DND-41 (cell line): ENCODE results near the gene MEI1.

Source experiments
- ATAC-seq: fragments of 200-7000 bp; cut with Tn5 transposase; 3 replicates; pipeline ENCODE4 v1.9.1; 2021; ENCODE audit warnings: low read depth; ENCODE audit not compliant: insufficient read depth
- DNase-seq: peaks from one replicate; pipeline ENCODE4 v3.0.0-alpha.2; 2020
- H2AFZ ChIP-seq: 2 replicates; pipeline ENCODE4 v1.6.0; 2012; ENCODE audit warnings: low read depth, low read length
- H3K27ac ChIP-seq: 2 replicates; pipeline ENCODE4 v1.5.1; 2012; ENCODE audit warnings: low read length, inconsistent platforms
- H3K27me3 ChIP-seq: fragments of 200-600 bp; sonication (generic); 2 replicates; pipeline ENCODE4 v1.6.0; 2012; ENCODE audit warnings: low read length, mild to moderate bottlenecking, inconsistent platforms; ENCODE audit not compliant: insufficient read depth, poor library complexity
- H3K36me3 ChIP-seq: 2 replicates; pipeline ENCODE4 v1.5.1; 2012; ENCODE audit warnings: low read length, inconsistent platforms; ENCODE audit not compliant: insufficient read depth
- H3K4me1 ChIP-seq: 2 replicates; pipeline ENCODE4 v1.5.1; 2012; ENCODE audit warnings: mild to moderate bottlenecking, low read length; ENCODE audit not compliant: insufficient read depth
- H3K4me2 ChIP-seq: 2 replicates; pipeline ENCODE4 v1.6.0; 2012; ENCODE audit warnings: mild to moderate bottlenecking, moderate library complexity, low read length, inconsistent platforms; ENCODE audit not compliant: insufficient read depth
- H3K4me3 ChIP-seq, 2 experiments: fragments of 200-600 bp in 1 of 2; shearing (Covaris generic) in 1 of 2; 2 replicates each; pipeline ENCODE4 v1.5.1; 2012 to 2016; ENCODE audit warnings: inconsistent platforms in 2 of 2, low read length in 2 of 2, mild to moderate bottlenecking in 2 of 2, low read depth in 1 of 2, moderate library complexity in 1 of 2
- H3K79me2 ChIP-seq: 2 replicates; pipeline ENCODE4 v1.6.0; 2012; ENCODE audit warnings: low read length, inconsistent platforms; ENCODE audit not compliant: insufficient read depth
- H3K9ac ChIP-seq: 2 replicates; pipeline ENCODE4 v1.6.0; 2012; ENCODE audit warnings: low read depth, mild to moderate bottlenecking, inconsistent platforms, low read length, moderate library complexity
- H3K9me3 ChIP-seq: 2 replicates; pipeline ENCODE4 v1.5.1; 2012; ENCODE audit warnings: low read length, moderate library complexity, mild to moderate bottlenecking, inconsistent platforms; ENCODE audit not compliant: insufficient read depth, severe bottlenecking
- H4K20me1 ChIP-seq: 2 replicates; pipeline ENCODE4 v1.6.0; 2012; ENCODE audit warnings: low read length; ENCODE audit not compliant: insufficient read depth
- CTCF ChIP-seq: IDR thresholded peaks from 2 replicates; pipeline ENCODE4 v1.5.1; 2012; ENCODE audit warnings: borderline replicate concordance, low read length, moderate library complexity, mild to moderate bottlenecking; ENCODE audit not compliant: poor library complexity, severe bottlenecking; ENCODE audit errors: extremely low read depth
- EZH2 ChIP-seq: IDR thresholded peaks from 3 replicates; pipeline ENCODE4 v1.6.1; 2012; ENCODE audit warnings: borderline replicate concordance, low read depth, mild to moderate bottlenecking, moderate library complexity, low read length, inconsistent platforms; ENCODE audit not compliant: severe bottlenecking

Gene MEI1

DNA sequence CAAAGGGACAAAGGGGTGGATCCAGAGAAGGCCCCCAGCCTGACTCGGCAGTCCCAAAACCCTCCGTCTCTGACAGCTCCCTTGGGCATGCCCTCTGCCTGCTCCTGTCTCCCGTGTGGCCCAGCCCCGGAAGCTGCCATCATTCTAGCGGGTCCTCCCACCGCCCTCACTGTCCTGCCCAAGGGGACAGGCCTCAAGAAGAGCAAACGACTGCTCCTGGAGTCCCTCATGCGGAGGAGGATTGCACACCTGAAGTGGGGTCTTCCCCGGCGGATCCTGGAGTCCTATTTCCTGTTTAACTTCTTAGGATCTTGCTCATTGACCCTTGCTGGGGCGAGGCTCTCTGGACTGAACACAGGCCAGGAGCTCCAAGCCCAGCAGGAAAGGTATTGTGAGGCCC lies 2.6 kb upstream of the MEI1 start:
- H3K4me1 ChIP-seq: peaks cover 13% of the 10 kb centered on the region
- no peak overlapping the region for H3K4me3 ChIP-seq
- no peaks in the 10 kb centered on the region for H3K27me3 ChIP-seq
- DNase-seq (no peak), ATAC-seq (peak; percentile 10; the same call in 1 of the 3 replicates)
- no peaks in the 10 kb centered on the region for H3K9me3 ChIP-seq
- H4K20me1 ChIP-seq: no peaks in the 10 kb centered on the region
- H3K9ac ChIP-seq: peak overlapping the region; percentile 41
- TF ChIP-seq EZH2: no peak
- no peak for TF ChIP-seq CTCF
- peaks cover 13% of the 10 kb centered on the region for H3K36me3 ChIP-seq
- H2AFZ ChIP-seq: peak overlapping the region; percentile 38
- H3K79me2 ChIP-seq: no peaks in the 10 kb centered on the region
- peak overlapping the region; percentile 65 for H3K4me2 ChIP-seq
- peak overlapping the region; percentile 49 for H3K27ac ChIP-seq

DNA sequence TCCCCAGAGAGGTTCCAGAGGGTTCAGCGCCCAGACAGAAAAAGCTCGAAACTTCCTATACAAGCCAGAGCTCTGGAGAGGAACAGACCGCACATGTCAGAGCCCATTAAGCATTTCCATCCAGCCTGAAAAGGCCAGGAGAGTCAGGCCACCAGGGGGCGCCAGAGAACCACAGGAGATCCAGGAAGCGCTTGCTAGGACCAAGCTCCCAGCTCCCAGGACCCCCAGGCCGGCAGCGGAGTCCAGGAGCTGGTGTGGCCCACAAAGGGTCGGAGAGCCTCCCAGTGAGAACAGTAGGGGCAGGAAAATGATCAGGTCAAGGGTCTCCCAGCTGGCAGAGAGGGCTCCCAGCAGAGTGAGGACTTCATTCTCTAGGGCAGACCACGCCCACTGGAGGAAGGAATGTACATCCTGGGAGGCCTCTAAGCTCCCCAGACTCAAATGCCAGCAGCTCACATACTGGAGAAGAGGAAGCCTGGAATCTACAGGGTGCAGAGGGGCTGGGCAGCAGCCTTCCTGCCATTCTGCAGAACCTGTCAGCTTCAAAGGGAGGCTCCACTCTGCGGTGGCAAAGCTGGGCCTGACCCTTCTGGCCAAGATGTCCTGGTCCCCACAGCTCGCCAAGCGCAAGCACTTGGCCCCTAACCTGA lies 2.1 kb upstream of the MEI1 start:
- ATAC-seq: peak; percentile 95
- H3K27ac ChIP-seq: peak overlapping the region; percentile 61

GRCh38 chr22:41700108-41700364 lies 733 bp downstream of the MEI1 start:
- Histone ChIP-seq H3K4me2 (no peak overlapping the region), H2AFZ (no peak overlapping the region), H3K27ac (no peak overlapping the region), H3K27me3 (no peaks in the 10 kb centered on the region), H3K79me2 (no peaks in the 10 kb centered on the region), H3K36me3 (no peaks in the 10 kb centered on the region), H3K4me3 (no peak overlapping the region), H4K20me1 (no peaks in the 10 kb centered on the region), H3K4me1 (peaks cover 13% of the 10 kb centered on the region), H3K9ac (no peak overlapping the region), H3K9me3 (no peaks in the 10 kb centered on the region)
- ATAC-seq: no peak
- no peak for TF ChIP-seq EZH2
- TF ChIP-seq CTCF: no peak
- DNase-seq: no peak

More for the DNA sequence above, 2.1 kb upstream of the MEI1 start:
- peak overlapping the region; percentile 41 for H3K9ac ChIP-seq
- peak overlapping the region; percentile 65 for H3K4me2 ChIP-seq
- H3K9me3 ChIP-seq: no peaks in the 10 kb centered on the region
- DNase-seq: peak; percentile 92
- peaks cover 13% of the 10 kb centered on the region for H3K4me1 ChIP-seq
- H3K4me3 ChIP-seq: peak overlapping the region in 1 of 2 experiments; percentile 49; a peak in 2 of 4 replicates
- H4K20me1 ChIP-seq: no peaks in the 10 kb centered on the region
- TF ChIP-seq EZH2 (no peak), CTCF (peak; percentile 99)
- H3K36me3 ChIP-seq: peaks cover 13% of the 10 kb centered on the region
- no peaks in the 10 kb centered on the region for H3K27me3 ChIP-seq
- no peaks in the 10 kb centered on the region for H3K79me2 ChIP-seq
- H2AFZ ChIP-seq: peak overlapping the region; percentile 82

DNA sequence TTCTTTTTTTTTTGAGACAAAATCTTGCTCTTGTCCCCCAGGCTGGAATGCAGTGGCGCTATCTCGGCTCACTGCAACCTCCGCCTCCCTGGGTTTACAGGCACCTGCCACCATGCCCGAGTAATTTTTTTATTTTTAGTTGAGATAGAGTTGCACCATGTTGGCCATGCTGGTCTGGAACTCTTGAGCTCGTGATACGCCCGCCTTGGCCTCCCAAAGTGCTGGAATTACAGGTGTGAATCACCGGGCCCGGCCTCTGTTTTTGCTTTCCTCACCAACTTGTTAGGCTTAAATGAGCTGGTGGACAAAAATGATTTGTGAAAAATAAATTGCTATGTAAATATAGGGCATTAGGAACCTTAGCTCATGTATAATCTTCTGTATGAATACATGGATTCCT lies 3.5 kb downstream of the MEI1 start:
- TF ChIP-seq CTCF: no peak
- H2AFZ ChIP-seq: no peak overlapping the region
- ATAC-seq (no peak), DNase-seq (no peak)
- H3K27ac ChIP-seq: no peak overlapping the region
- H3K27me3 ChIP-seq: no peaks in the 10 kb centered on the region
- H3K9me3 ChIP-seq: no peaks in the 10 kb centered on the region
- no peaks in the 10 kb centered on the region for H3K79me2 ChIP-seq
- H3K4me3 ChIP-seq: no peak overlapping the region
- H3K9ac ChIP-seq: no peak overlapping the region
- H4K20me1 ChIP-seq: no peaks in the 10 kb centered on the region
- no peaks in the 10 kb centered on the region for H3K36me3 ChIP-seq
- H3K4me2 ChIP-seq: no peak overlapping the region
- no peaks in the 10 kb centered on the region for H3K4me1 ChIP-seq
